Measurements from ENCODE around the gene PCDH15.

PCDH15 gene

GRCh38 chr10:54342058-54342457 lies 459.0 kb downstream of the PCDH15 start:
- no peak for DNase-seq

- DNase-seq = no peak
Measured at GRCh38 chr10:54335296-54335695, 465.7 kb downstream of the PCDH15 start.

GRCh38 chr10:54319341-54319740 lies 481.7 kb downstream of the PCDH15 start:
- no peak for DNase-seq

GRCh38 chr10:54318470-54318869 lies 482.6 kb downstream of the PCDH15 start:
- DNase-seq = no peak

- no peak for DNase-seq
Measured at GRCh38 chr10:54314430-54314829, 486.6 kb downstream of the PCDH15 start.

GRCh38 chr10:54284526-54285193 lies 516.4 kb downstream of the PCDH15 start:
- no peak for DNase-seq

GRCh38 chr10:54282012-54282411 lies 519.0 kb downstream of the PCDH15 start:
- DNase-seq = no peak

- no peak for DNase-seq
Measured at GRCh38 chr10:54266395-54266794, 534.6 kb downstream of the PCDH15 start.

GRCh38 chr10:54262726-54263125 lies 538.3 kb downstream of the PCDH15 start:
- no peak for DNase-seq

GRCh38 chr10:54259104-54259503 lies 541.9 kb downstream of the PCDH15 start:
- no peak for DNase-seq

- DNase-seq = no peak
Measured at GRCh38 chr10:54234832-54235231, 566.2 kb downstream of the PCDH15 start.

GRCh38 chr10:54203401-54203800 lies 597.6 kb downstream of the PCDH15 start:
- no peak for DNase-seq

GRCh38 chr10:54198051-54198450 lies 603.0 kb downstream of the PCDH15 start:
- no peak for DNase-seq

GRCh38 chr10:54194806-54195205 lies 606.2 kb downstream of the PCDH15 start:
- DNase-seq = no peak

GRCh38 chr10:54159924-54160323 lies 641.1 kb downstream of the PCDH15 start:
- no peak for DNase-seq

GRCh38 chr10:54148508-54148907 lies 652.5 kb downstream of the PCDH15 start:
- no peak for DNase-seq

GRCh38 chr10:54139819-54140428 lies 661.1 kb downstream of the PCDH15 start:
- DNase-seq = no peak

- no peak for DNase-seq
Measured at GRCh38 chr10:54137396-54137795, 663.6 kb downstream of the PCDH15 start.

- no peak for DNase-seq
Measured at GRCh38 chr10:54133203-54133602, 667.8 kb downstream of the PCDH15 start.

- no peak for DNase-seq
Measured at GRCh38 chr10:54131833-54132232, 669.2 kb downstream of the PCDH15 start.

- DNase-seq = no peak
Measured at GRCh38 chr10:54130394-54130793, 670.6 kb downstream of the PCDH15 start.

- no peak for DNase-seq
Measured at GRCh38 chr10:54125098-54125747, 675.8 kb downstream of the PCDH15 start.

- no peak for DNase-seq
Measured at GRCh38 chr10:54124209-54124885, 676.7 kb downstream of the PCDH15 start.

- no peak for DNase-seq
Measured at GRCh38 chr10:54120806-54121205, 680.2 kb downstream of the PCDH15 start.
